ENCODE data around the gene MYLK4. TPM values are rescaled to one million over a fixed set of nuclear protein-coding genes. Genes with fewer than 3 reads are reported as not detected.

The MYLK4 gene
- total RNA-seq, 1 experiment from 2014 or later = 0.85 TPM

- Histone ChIP-seq H3K4me1 (ENCODE audit: control insufficient read depth, insufficient read depth, low read length) (no peaks in the 10 kb centered on the region), H3K36me3 (ENCODE audit: control insufficient read depth, insufficient read depth, low read length) (no peaks in the 10 kb centered on the region), H3K9me3 (ENCODE audit: control insufficient read depth, insufficient read depth, low read depth, low read length) (0 out of 2 replicates have a peak, but pooled peaks cover 4% of the 10 kb centered on the region), H3K27ac (ENCODE audit: low read length) (no peak overlapping the region), H3K4me3 (ENCODE audit: low read depth in 2 of 2, low read length in 2 of 2) (no peak overlapping the region), H3K27me3 (ENCODE audit: control insufficient read depth, insufficient read depth, low read length) (no peaks in the 10 kb centered on the region)
- TF ChIP-seq CTCF (IDR thresholded peaks at IDR 0.05) (no peak), POLR2AphosphoS5 (IDR thresholded peaks at IDR 0.05; ENCODE audit: low read depth, low read length) (no peak), TCF7L2 (IDR thresholded peaks at IDR 0.05; ENCODE audit: low read depth, low read length) (no peak), SIN3A (IDR thresholded peaks at IDR 0.05; ENCODE audit: borderline replicate concordance, insufficient read depth, low read depth, low read length) (no peak), REST (IDR thresholded peaks at IDR 0.05; ENCODE audit: insufficient read depth in 1 of 2, low read depth in 2 of 2, low read length in 1 of 2) (no peak)
- intact Hi-C loops (cut with micrococcal nuclease; ENCODE audit: unreplicated experiment) (no loop called here), in situ Hi-C loops (cut with HindIII; ENCODE audit: low pct_unique_long_range_greater_than_20kb, low sequenced_read_pairs) (no loop called here)
- ChIA-PET POLR2A (no interaction called here), CTCF (no interaction called here)
- no peak for ATAC-seq
- DNase-seq (ENCODE audit: low read depth, low spot score) = no peak
- BruUV-seq (replicated peaks) = no TSS peak
Measured at GRCh38 chr6:2755456-2755855, 4.7 kb upstream of the MYLK4 start.

DNA sequence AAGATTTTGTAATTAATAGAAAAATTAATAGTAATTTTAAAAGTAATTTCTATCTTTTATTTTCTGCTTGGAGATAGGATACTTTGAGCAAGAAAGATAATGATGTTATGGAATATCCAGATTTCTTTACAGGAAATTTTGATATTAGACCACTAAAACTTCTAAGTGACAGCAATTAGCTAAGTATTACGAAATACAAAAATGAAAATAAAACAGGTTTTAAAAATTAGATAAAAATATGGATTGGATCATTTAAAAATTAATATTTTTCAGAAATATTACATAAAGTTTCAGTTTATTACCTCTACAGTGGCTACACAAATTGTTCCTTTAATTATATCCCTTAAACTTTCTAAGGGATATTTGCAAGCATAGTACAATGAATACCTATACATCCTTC lies 4.2 kb upstream of the MYLK4 start:
- BruUV-seq (replicated peaks) = no TSS peak
- CTCF ChIA-PET = no interaction called here
- POLR2A ChIA-PET = no interaction called here

More for the DNA sequence above, 4.2 kb upstream of the MYLK4 start:
- Histone ChIP-seq H3K27ac (ENCODE audit: low read length) (no peak overlapping the region), H3K27me3 (ENCODE audit: control insufficient read depth, insufficient read depth, low read length) (no peaks in the 10 kb centered on the region), H3K4me1 (ENCODE audit: control insufficient read depth, insufficient read depth, low read length) (no peaks in the 10 kb centered on the region), H3K9me3 (ENCODE audit: control insufficient read depth, insufficient read depth, low read depth, low read length) (no peaks in the 10 kb centered on the region), H3K4me3 (ENCODE audit: low read depth in 2 of 2, low read length in 2 of 2) (no peak overlapping the region), H3K36me3 (ENCODE audit: control insufficient read depth, insufficient read depth, low read length) (no peaks in the 10 kb centered on the region)
- no peak for ATAC-seq
- TF ChIP-seq CTCF (IDR thresholded peaks at IDR 0.05) (no peak), REST (IDR thresholded peaks at IDR 0.05; ENCODE audit: insufficient read depth in 1 of 2, low read depth in 2 of 2, low read length in 1 of 2) (no peak), TCF7L2 (IDR thresholded peaks at IDR 0.05; ENCODE audit: low read depth, low read length) (no peak), POLR2AphosphoS5 (IDR thresholded peaks at IDR 0.05; ENCODE audit: low read depth, low read length) (no peak), SIN3A (IDR thresholded peaks at IDR 0.05; ENCODE audit: borderline replicate concordance, insufficient read depth, low read depth, low read length) (no peak)
- in situ Hi-C loops (cut with HindIII; ENCODE audit: low pct_unique_long_range_greater_than_20kb, low sequenced_read_pairs) = no loop called here
- intact Hi-C loops (cut with micrococcal nuclease; ENCODE audit: unreplicated experiment) = no loop called here
- no peak for DNase-seq (ENCODE audit: low read depth, low spot score)

Data from Panc1 (cell line).